GM21825 (cell line): Measurements from ENCODE around the gene NELFA.
"Not testable (repeated sequence)": the region's sequence is repeated elsewhere in the genome, so short reads cannot be mapped to it uniquely, and the experiment has no call there.

Source experiments
- ATAC-seq: cut with Tn5 transposase; IDR thresholded peaks from one replicate; pipeline ENCODE4 v1.9.1; 2021; ENCODE audit warnings: mild to moderate bottlenecking, moderate library complexity; ENCODE audit not compliant: unreplicated experiment

NELFA gene

GRCh38 chr4:2040391-2041238, 31.8 kb upstream of the NELFA start:
- ATAC-seq: no peak

- no peak for ATAC-seq
Observed at GRCh38 chr4:2036866-2037265, 28.1 kb upstream of the NELFA start.

GRCh38 chr4:2036327-2036726, 27.6 kb upstream of the NELFA start:
- ATAC-seq: no peak

- ATAC-seq: not testable (repeated sequence)
Observed at GRCh38 chr4:2031161-2031560, 22.4 kb upstream of the NELFA start.

- not testable (repeated sequence) for ATAC-seq
Observed at GRCh38 chr4:2027120-2027519, 18.3 kb upstream of the NELFA start.

GRCh38 chr4:2025817-2026216, 17.0 kb upstream of the NELFA start:
- no peak for ATAC-seq

- ATAC-seq: no peak
Observed at GRCh38 chr4:2024683-2025082, 15.9 kb upstream of the NELFA start.

- not testable (repeated sequence) for ATAC-seq
Observed at GRCh38 chr4:2021358-2022018, 12.7 kb upstream of the NELFA start.

- ATAC-seq: no peak
Observed at GRCh38 chr4:2015008-2015407, 6.2 kb upstream of the NELFA start.

- no peak for ATAC-seq
Observed at GRCh38 chr4:2011583-2011982, 2.8 kb upstream of the NELFA start.

- ATAC-seq: peak; percentile 11
Observed at GRCh38 chr4:2009651-2010233, 968 bp upstream of the NELFA start.

GRCh38 chr4:2008671-2008920, 178 bp downstream of the NELFA start:
- ATAC-seq: no peak

- no peak for ATAC-seq
Observed at GRCh38 chr4:2007804-2008670, 737 bp downstream of the NELFA start.

GRCh38 chr4:2006956-2007653, 1.7 kb downstream of the NELFA start:
- ATAC-seq: no peak

- ATAC-seq: no peak
Observed at GRCh38 chr4:2006367-2006766, 2.4 kb downstream of the NELFA start.

- ATAC-seq: not testable (repeated sequence)
Observed at GRCh38 chr4:2003361-2003760, 5.4 kb downstream of the NELFA start.

GRCh38 chr4:1999308-1999707, 9.5 kb downstream of the NELFA start:
- ATAC-seq: not testable (repeated sequence)

- no peak for ATAC-seq
Observed at GRCh38 chr4:1998296-1998695, 10.5 kb downstream of the NELFA start.

- ATAC-seq: no peak
Observed at GRCh38 chr4:1997712-1998111, 11.1 kb downstream of the NELFA start.

- ATAC-seq: no peak
Observed at GRCh38 chr4:1996866-1997611, 11.7 kb downstream of the NELFA start.
